HCT116 (cell line): ENCODE measurements around the gene SMIM45.
A peak's percentile ranks its signal among the peaks of the same experiment; 100 is the strongest.

Experiments used
- ATAC-seq: fragments of 200-7000 bp; cut with Tn5 transposase; 2 replicates; pipeline ENCODE4 v1.9.1; 2020; ENCODE audit warnings: mild to moderate bottlenecking, moderate library complexity
- BruUV-seq: library from RNA; stranded (reverse); fragments of 400-500 nt; replicated peaks from 2 replicates; lab custom pipeline; 2021; lab: Mats Ljungman, UMichigan
- CTCF ChIA-PET: fragments of 300-600 bp; sonication (Branson Sonifier 250); formaldehyde crosslinking; loops from one replicate; lab custom pipeline; 2021; ENCODE audit warnings: antibody characterized with exemption; lab: Charles Lee
- POLR2A ChIA-PET: fragments of 300-600, 350-600 bp; sonication (Branson Sonifier 250); formaldehyde crosslinking; loops from one replicate; lab custom pipeline; 2021; ENCODE audit warnings: antibody characterized with exemption; lab: Charles Lee
- RAD21 ChIA-PET, 2 experiments: fragments of 300-600 bp; sonication (Branson Sonifier 250); formaldehyde crosslinking; loops; one replicate each; lab custom pipeline; 2023; ENCODE audit warnings: low total read pairs in 2 of 2; ENCODE audit not compliant: uncharacterized antibody in 2 of 2, unreplicated experiment in 2 of 2, low non-redundant PET in 1 of 2; lab: Charles Lee
- DNase-seq: peaks from one replicate; pipeline ENCODE4 v3.0.0-alpha.2; 2010; ENCODE audit warnings: low read depth, low spot score
- H2AFZ ChIP-seq: fragments of 200-600 bp; shearing (Covaris generic), sonication (generic); 2 replicates; pipeline ENCODE4 v1.6.1; 2017; ENCODE audit warnings: low read depth, mixed run types, mixed read lengths, antibody characterized with exemption, low read length; ENCODE audit not compliant: poor library complexity, severe bottlenecking
- H3K27ac ChIP-seq: 2 replicates; pipeline ENCODE4 v1.5.1; 2012; ENCODE audit warnings: low read depth, low read length
- H3K27me3 ChIP-seq: fragments of 200-600 bp; sonication (generic); 2 replicates; pipeline ENCODE4 v1.6.1; 2016; ENCODE audit warnings: mixed run types, low read length, mixed read lengths; ENCODE audit not compliant: insufficient read depth
- H3K36me3 ChIP-seq, 2 experiments: fragments of 200-500 bp in 1 of 2; fragments of 200-600 bp in 1 of 2; sonication (Bioruptor generic) in 1 of 2; sonication (generic) in 1 of 2; 2 replicates each; pipeline versions ENCODE4 v1.5.1 to v1.6.1; 2014 to 2016; ENCODE audit warnings: low read length in 2 of 2, inconsistent platforms in 1 of 2, mixed read lengths in 1 of 2, mixed run types in 1 of 2; ENCODE audit not compliant: insufficient read depth in 2 of 2, control insufficient read depth in 1 of 2
- H3K4me1 ChIP-seq, 2 experiments: fragments of 200-600 bp in 1 of 2; sonication (generic) in 1 of 2; 2 replicates each; pipeline versions ENCODE4 v1.5.1 to v1.6.1; 2012 to 2017; ENCODE audit warnings: low read length in 2 of 2, inconsistent platforms in 1 of 2, mild to moderate bottlenecking in 1 of 2, mixed read lengths in 1 of 2, mixed run types in 1 of 2, moderate library complexity in 1 of 2; ENCODE audit not compliant: insufficient read depth in 2 of 2, control insufficient read depth in 1 of 2
- H3K4me2 ChIP-seq: fragments of 200-600 bp; sonication (generic); 2 replicates; pipeline ENCODE4 v1.6.1; 2017; ENCODE audit warnings: mixed run types, low read length, mixed read lengths
- H3K4me3 ChIP-seq, 2 experiments: fragments of 200-600 bp in 1 of 2; sonication (generic) in 1 of 2; replicated peaks in 1 of 2; 2 replicates each; pipeline ENCODE4 v1.5.1; 2011 to 2016; ENCODE audit warnings: low read length in 2 of 2, control low read depth in 1 of 2, low read depth in 1 of 2, mild to moderate bottlenecking in 1 of 2, mixed read lengths in 1 of 2, mixed run types in 1 of 2
- H3K79me2 ChIP-seq: fragments of 200-600 bp; sonication (generic); 2 replicates; pipeline ENCODE4 v1.6.1; 2017; ENCODE audit warnings: mild to moderate bottlenecking, mixed run types, low read length, moderate library complexity, mixed read lengths; ENCODE audit not compliant: insufficient read depth
- H3K9ac ChIP-seq: fragments of 200-600 bp; sonication (generic); 2 replicates; pipeline ENCODE4 v1.6.1; 2016; ENCODE audit warnings: low read length, mixed read lengths
- H3K9me2 ChIP-seq: fragments of 200-600 bp; sonication (generic), shearing (Covaris generic); 2 replicates; pipeline ENCODE4 v1.6.1; 2017; ENCODE audit warnings: mixed run types, mild to moderate bottlenecking, moderate library complexity; ENCODE audit not compliant: insufficient read depth
- H3K9me3 ChIP-seq, 2 experiments: fragments of 200-500 bp in 1 of 2; fragments of 200-600 bp in 1 of 2; sonication (Bioruptor generic) in 1 of 2; sonication (generic) in 1 of 2; 2 replicates each; pipeline ENCODE4 v1.6.1; 2014 to 2017; ENCODE audit warnings: low read length in 2 of 2, mixed read lengths in 2 of 2, inconsistent platforms in 1 of 2, low read depth in 1 of 2, mild to moderate bottlenecking in 1 of 2, mixed run types in 1 of 2, moderate library complexity in 1 of 2; ENCODE audit not compliant: control insufficient read depth in 1 of 2, insufficient read depth in 1 of 2
- H4K20me1 ChIP-seq: fragments of 200-600 bp; sonication (generic), shearing (Covaris generic); 2 replicates; pipeline ENCODE4 v1.6.1; 2017; ENCODE audit warnings: mixed run types, mild to moderate bottlenecking, moderate library complexity; ENCODE audit not compliant: insufficient read depth
- RAD21 ChIP-seq: IDR thresholded peaks from 2 replicates; pipeline ENCODE4 v1.6.1; 2012; ENCODE audit warnings: low read depth, mild to moderate bottlenecking
- SP1 ChIP-seq: IDR thresholded peaks from 2 replicates; pipeline ENCODE4 v1.6.1; 2012; ENCODE audit warnings: low read depth
- SRF ChIP-seq: IDR thresholded peaks from 2 replicates; pipeline ENCODE4 v1.6.1; 2012; ENCODE audit warnings: low read depth
- TCF7L2 ChIP-seq: IDR thresholded peaks from 2 replicates; pipeline ENCODE4 v1.7.0; 2011; ENCODE audit warnings: borderline replicate concordance, inconsistent platforms; ENCODE audit not compliant: insufficient read depth, insufficient read length; ENCODE audit errors: extremely low read depth
- intact Hi-C: fragments of 100-400 bp; cut with micrococcal nuclease; formaldehyde crosslinking; loops from 2 replicates; pipeline ENCODE4 v1.10.0; 2022
- TF ChIP-seq, protein P1 (sequence below), 3 experiments: fragments of 200-600 bp in 1 of 3; sonication (generic) in 1 of 3; IDR thresholded peaks in 2 of 3; conservative IDR thresholded peaks in 1 of 3; 2 replicates each; pipeline ENCODE4 v1.5.1; 2012 to 2017; ENCODE audit warnings: low read depth in 2 of 3, low read length in 2 of 3, antibody characterized with exemption in 1 of 3, borderline replicate concordance in 1 of 3, control low read depth in 1 of 3, mild to moderate bottlenecking in 1 of 3, mixed read lengths in 1 of 3, mixed run types in 1 of 3, moderate library complexity in 1 of 3; ENCODE audit not compliant: insufficient read depth in 1 of 3

The SMIM45 gene

DNA sequence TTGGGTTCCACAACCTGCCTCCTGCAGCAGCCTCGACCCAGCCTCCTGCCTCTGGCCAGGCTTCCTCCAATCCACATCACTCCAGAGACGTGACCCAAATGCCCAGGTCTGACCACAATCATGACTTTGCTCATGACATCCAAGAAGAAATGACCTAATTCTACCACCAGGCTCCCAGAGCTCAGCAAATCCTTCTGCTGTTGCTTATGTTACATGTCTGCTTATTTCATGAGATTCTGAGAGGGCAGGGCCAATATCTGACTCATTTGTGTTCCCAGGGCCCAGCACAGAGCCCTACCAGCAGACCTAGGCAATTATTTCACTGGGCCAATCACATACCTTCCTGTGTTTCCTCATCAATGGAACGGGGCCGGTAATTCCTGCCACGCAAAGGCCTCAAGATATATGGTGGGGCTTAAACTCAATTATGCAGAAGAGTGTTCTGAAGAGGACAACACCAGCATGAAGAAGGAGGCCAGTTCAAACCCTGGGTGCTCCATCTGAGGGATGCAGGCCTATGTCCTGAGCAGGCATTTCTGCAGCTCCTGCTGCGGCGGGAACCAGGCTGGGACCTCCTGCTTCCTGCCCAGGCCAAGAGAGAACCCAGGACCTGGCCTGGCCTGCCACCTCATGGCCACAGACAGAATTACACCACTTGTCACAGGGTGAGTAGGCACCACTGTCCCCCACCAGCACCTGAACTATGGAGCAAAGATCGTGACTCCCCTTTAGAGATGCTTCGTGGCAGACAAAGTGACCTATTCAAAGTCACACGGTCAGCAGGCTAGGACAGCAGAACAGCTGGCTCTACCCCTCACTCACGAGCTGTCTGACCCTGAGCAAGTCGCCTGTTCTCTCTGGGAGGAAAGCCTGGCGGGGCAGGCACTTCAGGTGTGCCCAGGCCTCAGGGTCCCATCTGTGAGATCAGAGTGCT is 10.9 kb upstream of the SMIM45 start:
- Histone ChIP-seq H2AFZ (no peak overlapping the region), H3K27ac (no peak overlapping the region; the same call in 1 of the 2 replicates), H4K20me1 (peaks cover 9% of the 10 kb centered on the region; the same call in 1 of the 2 replicates), H3K9me3 (no peaks in the 10 kb centered on the region), H3K27me3 (no peaks in the 10 kb centered on the region), H3K36me3 (peaks cover 28 to 67% of the 10 kb centered on the region in 2 experiments), H3K9ac (no peak overlapping the region), H3K79me2 (peaks cover 71% of the 10 kb centered on the region), H3K4me3 (no peak overlapping the region), H3K4me2 (no peak overlapping the region), H3K9me2 (no peaks in the 10 kb centered on the region), H3K4me1 (peaks cover 3 to 21% of the 10 kb centered on the region in 2 experiments; a peak in 3 of 4 replicates)
- TF ChIP-seq SRF (no peak), SP1 (no peak), RAD21 (peak; percentile 91), TCF7L2 (no peak)
- TF ChIP-seq, protein P1, sequence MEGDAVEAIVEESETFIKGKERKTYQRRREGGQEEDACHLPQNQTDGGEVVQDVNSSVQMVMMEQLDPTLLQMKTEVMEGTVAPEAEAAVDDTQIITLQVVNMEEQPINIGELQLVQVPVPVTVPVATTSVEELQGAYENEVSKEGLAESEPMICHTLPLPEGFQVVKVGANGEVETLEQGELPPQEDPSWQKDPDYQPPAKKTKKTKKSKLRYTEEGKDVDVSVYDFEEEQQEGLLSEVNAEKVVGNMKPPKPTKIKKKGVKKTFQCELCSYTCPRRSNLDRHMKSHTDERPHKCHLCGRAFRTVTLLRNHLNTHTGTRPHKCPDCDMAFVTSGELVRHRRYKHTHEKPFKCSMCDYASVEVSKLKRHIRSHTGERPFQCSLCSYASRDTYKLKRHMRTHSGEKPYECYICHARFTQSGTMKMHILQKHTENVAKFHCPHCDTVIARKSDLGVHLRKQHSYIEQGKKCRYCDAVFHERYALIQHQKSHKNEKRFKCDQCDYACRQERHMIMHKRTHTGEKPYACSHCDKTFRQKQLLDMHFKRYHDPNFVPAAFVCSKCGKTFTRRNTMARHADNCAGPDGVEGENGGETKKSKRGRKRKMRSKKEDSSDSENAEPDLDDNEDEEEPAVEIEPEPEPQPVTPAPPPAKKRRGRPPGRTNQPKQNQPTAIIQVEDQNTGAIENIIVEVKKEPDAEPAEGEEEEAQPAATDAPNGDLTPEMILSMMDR (IDR thresholded peaks at IDR 0.05 in 2 of 3, conservative IDR thresholded peaks at IDR 0.05 in 1 of 3; ENCODE audit: borderline replicate concordance in 1 of 3, insufficient read depth in 1 of 3, low read depth in 2 of 3, low read length in 2 of 3), result peak; percentile 81 to 87 (median 83)
- intact Hi-C loops, result loop anchor here (1.0 kb wide), 2 partner anchors 118 to 244 kb away; no protein-coding TSS in a partner anchor
- ATAC-seq (peak; percentile 89), DNase-seq (no peak)
- ChIA-PET POLR2A (interaction anchor here (0.9 to 1.6 kb wide), 2 partner anchors 15 to 274 kb away, joined by 4 to 6 read pairs; no protein-coding TSS in a partner anchor), RAD21 (interaction anchor here (1.0 to 1.6 kb wide), 2 partner anchors 244 kb away, joined by 4 to 9 read pairs; no protein-coding TSS in a partner anchor), CTCF (interaction anchor here (0.6 to 3.6 kb wide), 6 partner anchors 9 to 502 kb away, joined by 3 to 62 read pairs (median 6); partner anchors contain the start of gene SREBF2)
- no TSS peak for BruUV-seq
